KMS-11 (cell line): ENCODE results near the gene TENM4.

Experiments
- H2AFZ ChIP-seq: fragments of 200-600 bp; sonication (generic); 2 replicates; pipeline ENCODE4 v1.6.1; 2016; ENCODE audit warnings: antibody characterized with exemption, mixed run types, low read depth
- H3K27ac ChIP-seq: fragments of 200-600 bp; sonication (generic); 2 replicates; pipeline ENCODE4 v1.6.1; 2016; ENCODE audit warnings: mild to moderate bottlenecking, mixed run types
- H3K27me3 ChIP-seq: fragments of 200-600 bp; sonication (generic); 2 replicates; pipeline ENCODE4 v1.6.1; 2017; ENCODE audit warnings: mild to moderate bottlenecking, low read depth, mixed run types, moderate library complexity; ENCODE audit not compliant: insufficient read depth
- H3K36me3 ChIP-seq: fragments of 200-600 bp; sonication (generic); 2 replicates; pipeline ENCODE4 v1.6.1; 2017; ENCODE audit warnings: mild to moderate bottlenecking, mixed run types; ENCODE audit not compliant: insufficient read depth
- H3K4me1 ChIP-seq: fragments of 200-600 bp; sonication (generic); 2 replicates; pipeline ENCODE4 v1.6.1; 2016; ENCODE audit warnings: mild to moderate bottlenecking, low read depth, mixed run types; ENCODE audit not compliant: poor library complexity, severe bottlenecking
- H3K4me2 ChIP-seq: fragments of 200-600 bp; sonication (generic); 2 replicates; pipeline ENCODE4 v1.7.0; 2016; ENCODE audit warnings: mild to moderate bottlenecking, mixed run types
- H3K4me3 ChIP-seq: fragments of 200-600 bp; sonication (generic); IDR thresholded peaks from 2 replicates; pipeline ENCODE4 v1.6.1; 2017; ENCODE audit warnings: low read depth, low read length, mixed read lengths; ENCODE audit not compliant: insufficient read depth
- H3K79me2 ChIP-seq: fragments of 200-600 bp; sonication (generic); 2 replicates; pipeline ENCODE4 v1.6.1; 2016; ENCODE audit warnings: low read depth, mixed run types; ENCODE audit not compliant: insufficient read depth
- H3K9ac ChIP-seq: fragments of 200-600 bp; sonication (generic); 2 replicates; pipeline ENCODE4 v1.6.1; 2016; ENCODE audit warnings: mild to moderate bottlenecking, mixed run types
- H4K20me1 ChIP-seq: fragments of 200-600 bp; sonication (generic); 2 replicates; pipeline ENCODE4 v1.6.1; 2016; ENCODE audit warnings: mild to moderate bottlenecking, mixed run types; ENCODE audit not compliant: insufficient read depth
- TF ChIP-seq, protein P1 (sequence below): fragments of 200-600 bp; sonication (generic); conservative IDR thresholded peaks from 2 replicates; pipeline ENCODE4 v1.6.1; 2017; ENCODE audit warnings: low read depth, mild to moderate bottlenecking, antibody characterized with exemption, low read length, moderate library complexity, mixed read lengths

Gene TENM4

DNA sequence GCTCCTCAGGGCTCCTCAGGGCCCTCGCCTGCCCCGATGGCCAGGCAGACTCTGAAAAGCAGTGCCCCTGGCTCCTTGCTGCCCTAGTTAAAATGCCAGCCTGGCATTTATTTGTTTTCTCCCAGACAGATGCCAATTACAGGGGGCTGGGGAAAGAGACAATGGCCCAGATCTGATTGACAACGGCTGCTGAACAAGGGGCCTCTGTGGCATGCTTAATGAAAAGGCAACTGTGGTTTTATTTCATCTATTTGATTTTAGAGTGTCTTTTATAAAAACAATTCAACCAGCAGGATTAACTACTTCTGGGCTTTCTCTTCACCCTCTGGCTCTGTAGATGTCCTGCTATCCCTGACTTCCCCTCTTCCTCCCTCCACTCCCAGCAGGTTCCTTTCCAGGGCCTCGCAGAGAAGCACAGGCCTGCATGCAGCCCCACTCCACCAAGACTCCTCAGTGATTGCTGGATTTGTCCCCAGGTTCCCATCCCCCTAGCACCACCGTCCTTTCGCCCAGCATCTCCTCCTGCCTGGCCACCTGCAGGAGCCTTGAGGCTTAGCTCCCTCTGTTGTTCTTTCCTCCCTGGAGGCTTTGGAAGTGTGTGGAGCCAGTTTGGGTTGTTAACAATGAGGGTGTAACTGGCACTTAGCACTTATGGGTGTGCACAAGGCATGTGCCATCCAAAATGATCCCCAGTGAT, 171.1 kb downstream of the TENM4 start:
- Histone ChIP-seq H4K20me1 (no peaks in the 10 kb centered on the region), H3K27me3 (no peaks in the 10 kb centered on the region), H2AFZ (no peak overlapping the region), H3K4me3 (no peak overlapping the region), H3K9ac (no peak overlapping the region), H3K79me2 (no peaks in the 10 kb centered on the region), H3K4me1 (no peaks in the 10 kb centered on the region), H3K27ac (no peak overlapping the region), H3K36me3 (no peaks in the 10 kb centered on the region), H3K4me2 (no peak overlapping the region)
- TF ChIP-seq, protein P1, sequence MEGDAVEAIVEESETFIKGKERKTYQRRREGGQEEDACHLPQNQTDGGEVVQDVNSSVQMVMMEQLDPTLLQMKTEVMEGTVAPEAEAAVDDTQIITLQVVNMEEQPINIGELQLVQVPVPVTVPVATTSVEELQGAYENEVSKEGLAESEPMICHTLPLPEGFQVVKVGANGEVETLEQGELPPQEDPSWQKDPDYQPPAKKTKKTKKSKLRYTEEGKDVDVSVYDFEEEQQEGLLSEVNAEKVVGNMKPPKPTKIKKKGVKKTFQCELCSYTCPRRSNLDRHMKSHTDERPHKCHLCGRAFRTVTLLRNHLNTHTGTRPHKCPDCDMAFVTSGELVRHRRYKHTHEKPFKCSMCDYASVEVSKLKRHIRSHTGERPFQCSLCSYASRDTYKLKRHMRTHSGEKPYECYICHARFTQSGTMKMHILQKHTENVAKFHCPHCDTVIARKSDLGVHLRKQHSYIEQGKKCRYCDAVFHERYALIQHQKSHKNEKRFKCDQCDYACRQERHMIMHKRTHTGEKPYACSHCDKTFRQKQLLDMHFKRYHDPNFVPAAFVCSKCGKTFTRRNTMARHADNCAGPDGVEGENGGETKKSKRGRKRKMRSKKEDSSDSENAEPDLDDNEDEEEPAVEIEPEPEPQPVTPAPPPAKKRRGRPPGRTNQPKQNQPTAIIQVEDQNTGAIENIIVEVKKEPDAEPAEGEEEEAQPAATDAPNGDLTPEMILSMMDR = no peak

DNA sequence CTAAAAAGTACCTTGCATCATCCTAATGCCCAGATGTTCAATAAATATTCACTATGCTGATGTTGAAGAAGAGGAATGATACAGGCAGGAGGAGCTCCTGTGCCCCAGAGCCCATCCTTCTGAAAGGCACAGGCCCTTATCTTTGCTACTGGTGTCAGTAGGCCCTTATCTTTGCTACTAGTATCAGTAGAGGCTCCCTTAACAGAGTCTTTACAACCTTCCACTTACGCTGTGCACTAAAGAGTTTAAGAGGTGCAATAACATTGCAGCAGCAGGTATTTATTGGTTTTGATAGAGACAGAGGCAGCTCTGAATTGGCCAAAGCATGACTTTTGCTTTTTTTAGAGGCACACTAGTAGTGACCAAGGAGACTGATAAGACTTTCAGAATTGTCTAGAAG, 174.4 kb downstream of the TENM4 start:
- Histone ChIP-seq H3K27ac (no peak overlapping the region), H3K4me2 (no peak overlapping the region), H3K27me3 (no peaks in the 10 kb centered on the region), H3K79me2 (no peaks in the 10 kb centered on the region), H4K20me1 (no peaks in the 10 kb centered on the region), H3K9ac (no peak overlapping the region), H2AFZ (no peak overlapping the region), H3K36me3 (no peaks in the 10 kb centered on the region), H3K4me3 (no peak overlapping the region), H3K4me1 (no peaks in the 10 kb centered on the region)
- TF ChIP-seq, protein P1 = no peak

DNA sequence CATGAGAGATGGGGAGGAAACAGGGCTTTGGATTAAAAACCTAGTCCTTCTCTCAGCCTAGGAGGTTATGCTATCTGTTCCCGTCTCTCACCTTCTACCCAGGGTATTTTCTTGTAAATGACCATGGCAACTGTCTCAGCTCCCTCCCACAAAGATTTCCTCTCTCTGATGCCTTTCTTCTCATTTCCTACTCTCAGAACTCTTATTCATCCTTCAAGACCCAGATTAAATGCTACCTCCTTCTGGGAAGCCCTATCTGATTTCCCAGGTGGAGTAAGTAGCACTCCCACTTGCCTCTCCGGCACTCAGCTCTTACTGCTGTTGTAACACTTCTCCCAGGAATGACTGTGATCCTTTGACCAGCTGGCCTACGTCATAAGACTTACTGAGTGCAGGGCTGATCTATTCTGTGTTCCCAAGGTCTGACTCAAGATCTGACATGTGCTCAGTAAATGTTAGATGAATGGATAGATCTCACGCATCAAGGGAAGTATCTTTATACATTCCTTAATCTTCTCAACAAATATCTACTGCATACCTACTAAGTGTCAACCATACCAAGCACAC, 175.0 kb downstream of the TENM4 start:
- TF ChIP-seq, protein P1 = no peak
- no peak overlapping the region for H3K27ac ChIP-seq
- H3K36me3 ChIP-seq = no peaks in the 10 kb centered on the region

DNA sequence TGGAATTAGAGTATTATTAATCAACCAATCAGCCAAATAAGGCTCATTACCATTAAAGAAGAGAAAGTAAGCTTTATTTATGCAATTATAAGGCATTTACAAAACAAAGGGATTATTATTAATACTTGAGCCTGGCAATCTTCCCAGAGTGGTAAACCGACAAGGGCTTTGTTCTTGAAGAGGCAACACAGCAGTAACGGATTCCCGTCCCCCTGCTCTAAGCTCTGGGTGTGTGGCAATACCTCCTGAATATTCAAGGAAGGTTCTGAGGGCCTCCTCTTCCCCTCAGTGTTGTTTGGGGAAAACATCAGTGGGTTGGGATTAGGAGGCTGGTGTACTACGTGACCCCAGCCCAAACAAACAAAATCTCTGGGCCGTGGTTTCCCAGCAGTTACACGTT, 176.5 kb downstream of the TENM4 start:
- H3K36me3 ChIP-seq = no peaks in the 10 kb centered on the region
- H3K27me3 ChIP-seq = no peaks in the 10 kb centered on the region
- no peaks in the 10 kb centered on the region for H3K79me2 ChIP-seq
- H3K9ac ChIP-seq = no peak overlapping the region
- H3K4me2 ChIP-seq = no peak overlapping the region
- H3K27ac ChIP-seq = no peak overlapping the region
- H3K4me1 ChIP-seq = no peaks in the 10 kb centered on the region
- H4K20me1 ChIP-seq = no peaks in the 10 kb centered on the region
- no peak overlapping the region for H3K4me3 ChIP-seq
- TF ChIP-seq, protein P1 = no peak
- no peak overlapping the region for H2AFZ ChIP-seq

More for the DNA sequence above, 175.0 kb downstream of the TENM4 start:
- H4K20me1 ChIP-seq = no peaks in the 10 kb centered on the region
- no peaks in the 10 kb centered on the region for H3K79me2 ChIP-seq
- no peak overlapping the region for H2AFZ ChIP-seq
- H3K4me3 ChIP-seq = no peak overlapping the region
- no peaks in the 10 kb centered on the region for H3K27me3 ChIP-seq
- no peak overlapping the region for H3K4me2 ChIP-seq
- H3K9ac ChIP-seq = no peak overlapping the region
- H3K4me1 ChIP-seq = no peaks in the 10 kb centered on the region
